H9 (cell line): Measurements from ENCODE around the gene NPLOC4. TPM values are rescaled to one million over a fixed set of nuclear protein-coding genes. Genes with fewer than 3 reads are reported as not detected.

ENCODE experiments used
- DNase-seq: peaks from one replicate; pipeline ENCODE4 v3.0.0-alpha.2; 2017
- H2AFZ ChIP-seq: one replicate; pipeline ENCODE4 v1.6.1; 2013; ENCODE audit warnings: mild to moderate bottlenecking, low read length, control low read depth, moderate library complexity
- H2AK5ac ChIP-seq: 2 replicates; pipeline ENCODE4 v1.6.1; 2013; ENCODE audit warnings: low read length, control low read depth, mixed read lengths; ENCODE audit not compliant: insufficient read length
- H2BK120ac ChIP-seq: one replicate; pipeline ENCODE4 v1.6.1; 2013; ENCODE audit warnings: low read depth, mild to moderate bottlenecking, low read length, control low read depth, inconsistent platforms; ENCODE audit not compliant: poor library complexity, severe bottlenecking
- H2BK12ac ChIP-seq: 2 replicates; pipeline ENCODE4 v1.6.1; 2013; ENCODE audit warnings: low read length, control low read depth, mixed read lengths, low read depth; ENCODE audit not compliant: insufficient read length
- H2BK15ac ChIP-seq: 2 replicates; pipeline ENCODE4 v1.6.1; 2013; ENCODE audit warnings: low read depth, low read length, control low read depth
- H2BK20ac ChIP-seq: one replicate; pipeline ENCODE4 v1.6.1; 2013; ENCODE audit warnings: low read depth, mild to moderate bottlenecking, low read length, control low read depth, inconsistent platforms; ENCODE audit not compliant: poor library complexity, severe bottlenecking
- H2BK5ac ChIP-seq: 2 replicates; pipeline ENCODE4 v1.6.1; 2013; ENCODE audit warnings: low read length, control low read depth, mixed read lengths; ENCODE audit not compliant: insufficient read length
- H3K14ac ChIP-seq: 2 replicates; pipeline ENCODE4 v1.6.1; 2013; ENCODE audit warnings: low read length, control low read depth; ENCODE audit not compliant: insufficient read depth
- H3K18ac ChIP-seq: 2 replicates; pipeline ENCODE4 v1.6.1; 2013; ENCODE audit warnings: low read depth, mild to moderate bottlenecking, mixed read lengths, low read length, control low read depth; ENCODE audit not compliant: insufficient read length
- H3K23ac ChIP-seq: 2 replicates; pipeline ENCODE4 v1.6.1; 2013; ENCODE audit warnings: low read length, control low read depth, mixed read lengths, low read depth; ENCODE audit not compliant: insufficient read length
- H3K23me2 ChIP-seq: 2 replicates; pipeline ENCODE4 v1.6.1; 2013; ENCODE audit warnings: low read depth, mild to moderate bottlenecking, mixed read lengths, low read length, control low read depth; ENCODE audit not compliant: insufficient read length, poor library complexity, severe bottlenecking
- H3K27ac ChIP-seq: 2 replicates; pipeline ENCODE4 v1.5.1; 2013; ENCODE audit warnings: low read length, control low read depth, mixed read lengths, low read depth; ENCODE audit not compliant: insufficient read length
- H3K27me3 ChIP-seq: 2 replicates; pipeline ENCODE4 v1.6.1; 2013; ENCODE audit warnings: low read length, control low read depth, inconsistent platforms; ENCODE audit not compliant: insufficient read depth
- H3K4ac ChIP-seq: 2 replicates; pipeline ENCODE4 v1.6.1; 2013; ENCODE audit warnings: low read depth, mild to moderate bottlenecking, control low read depth, inconsistent platforms, low read length, moderate library complexity
- H3K4me1 ChIP-seq: 2 replicates; pipeline ENCODE4 v1.6.1; 2013; ENCODE audit warnings: low read length, control low read depth, inconsistent platforms; ENCODE audit not compliant: insufficient read depth
- H3K4me2 ChIP-seq: 2 replicates; pipeline ENCODE4 v1.6.1; 2013; ENCODE audit warnings: low read length, control low read depth, mixed read lengths; ENCODE audit not compliant: insufficient read length, insufficient read depth
- H3K56ac ChIP-seq: 2 replicates; pipeline ENCODE4 v1.6.1; 2013; ENCODE audit warnings: low read depth, mild to moderate bottlenecking, mixed read lengths, low read length, control low read depth; ENCODE audit not compliant: insufficient read length
- H3K79me1 ChIP-seq: 2 replicates; pipeline ENCODE4 v1.6.1; 2013; ENCODE audit warnings: low read depth, mild to moderate bottlenecking, moderate library complexity, low read length, control low read depth, inconsistent platforms; ENCODE audit not compliant: insufficient read depth, poor library complexity, severe bottlenecking
- H3K79me2 ChIP-seq: 2 replicates; pipeline ENCODE4 v1.6.1; 2013; ENCODE audit warnings: low read length, control low read depth, inconsistent platforms; ENCODE audit not compliant: insufficient read depth
- H3K9ac ChIP-seq: 2 replicates; pipeline ENCODE4 v1.6.1; 2013; ENCODE audit warnings: low read length, control low read depth, mixed read lengths; ENCODE audit not compliant: insufficient read length; ENCODE audit errors: extremely low read depth
- H3K9me3 ChIP-seq: one replicate; pipeline ENCODE4 v1.6.1; 2013; ENCODE audit warnings: low read depth, low read length, inconsistent platforms; ENCODE audit not compliant: control insufficient read depth
- H3T11ph ChIP-seq: one replicate; pipeline ENCODE4 v1.6.1; 2013; ENCODE audit warnings: mild to moderate bottlenecking, low read length, control low read depth, inconsistent platforms
- H4K20me1 ChIP-seq: one replicate; pipeline ENCODE4 v1.6.1; 2013; ENCODE audit not compliant: control insufficient read depth, insufficient read length, insufficient read depth
- H4K5ac ChIP-seq: 2 replicates; pipeline ENCODE4 v1.6.1; 2013; ENCODE audit warnings: low read depth, mild to moderate bottlenecking, mixed read lengths, low read length, control low read depth; ENCODE audit not compliant: insufficient read length
- H4K8ac ChIP-seq: replicated peaks from 2 replicates; pipeline ENCODE4 v1.6.1; 2013; ENCODE audit warnings: low read length, control low read depth, mixed read lengths, low read depth; ENCODE audit not compliant: insufficient read length
- H4K91ac ChIP-seq: 2 replicates; pipeline ENCODE4 v1.6.1; 2013; ENCODE audit warnings: low read depth, mild to moderate bottlenecking, moderate library complexity, mixed read lengths, low read length, control low read depth; ENCODE audit not compliant: insufficient read length
- H3K27ac Mint-ChIP-seq, 3 experiments: 2 replicates in 2 of 3; 3 replicates in 1 of 3; pipeline ENCODE4 v1.8.0; 2020 to 2021; ENCODE audit warnings: mixed read lengths in 3 of 3, mild to moderate bottlenecking in 1 of 3, moderate library complexity in 1 of 3
- H3K27me3 Mint-ChIP-seq: 2 replicates; pipeline ENCODE4 v1.8.0; 2021; ENCODE audit warnings: low read depth, mild to moderate bottlenecking, moderate library complexity, mixed read lengths
- H3K36me3 Mint-ChIP-seq, 3 experiments: 2 replicates in 2 of 3; 3 replicates in 1 of 3; pipeline ENCODE4 v1.8.0; 2020 to 2021; ENCODE audit warnings: low read depth in 3 of 3, mixed read lengths in 3 of 3; ENCODE audit not compliant: insufficient read depth in 1 of 3
- H3K4me1 Mint-ChIP-seq, 2 experiments: 2 replicates each; pipeline ENCODE4 v1.8.0; 2020; ENCODE audit warnings: mixed read lengths in 2 of 2
- H3K4me3 Mint-ChIP-seq, 2 experiments: 2 replicates in 1 of 2; 3 replicates in 1 of 2; pipeline ENCODE4 v1.8.0; 2020 to 2021; ENCODE audit warnings: mild to moderate bottlenecking in 2 of 2, mixed read lengths in 2 of 2, moderate library complexity in 1 of 2
- H3K9me3 Mint-ChIP-seq, 2 experiments: 2 replicates in 1 of 2; 3 replicates in 1 of 2; pipeline ENCODE4 v1.8.0; 2020; ENCODE audit warnings: mild to moderate bottlenecking in 2 of 2, mixed read lengths in 2 of 2, moderate library complexity in 1 of 2
- WGBS: extraction: QIAGEN DNeasy Blood & Tissue Kit; methylation state at CpG from one replicate; pipeline ENCODE4 v1.1.7; 2013; ENCODE audit warnings: missing lambda C conversion rate, low lambda C conversion rate, mixed read lengths; ENCODE audit not compliant: insufficient read length; ENCODE audit errors: extremely low coverage; 5-methylcytosine and 5-hydroxymethylcytosine counted together
- total RNA-seq: library from RNA; stranded (reverse); gene quantifications from 2 replicates; pipeline ENCODE4 v1.2.1, GENCODE V29; 2021
- TF ChIP-seq, protein P1 (sequence below): fragments of 200-600 bp; sonication (generic); conservative IDR thresholded peaks from 3 replicates; pipeline ENCODE4 v1.8.0; 2021; ENCODE audit warnings: antibody characterized with exemption, mild to moderate bottlenecking

NPLOC4 gene
- total RNA-seq, 1 experiment from 2014 or later = 103 TPM

- Histone ChIP-seq H2BK120ac (no peak overlapping the region), H2BK20ac (no peak overlapping the region), H2BK15ac (no peak overlapping the region), H3K27ac (no peak overlapping the region), H3K4ac (no peak overlapping the region), H2AFZ (no peak overlapping the region), H3K23me2 (peaks cover 10% of the 10 kb centered on the region), H4K20me1 (no peaks in the 10 kb centered on the region), H3K18ac (no peak overlapping the region), H2BK5ac (no peak overlapping the region), H3K4me1 (no peaks in the 10 kb centered on the region), H3K9ac (peak overlapping the region; percentile 3), H4K8ac (no peak overlapping the region), H2BK12ac (no peak overlapping the region), H4K91ac (no peak overlapping the region), H3K79me2 (peaks cover 11% of the 10 kb centered on the region; the same call in 1 of the 2 replicates), H3T11ph (no peak overlapping the region), H2AK5ac (no peak overlapping the region), H4K5ac (no peak overlapping the region), H3K23ac (no peak overlapping the region), H3K9me3 (no peaks in the 10 kb centered on the region), H3K14ac (no peak overlapping the region; the same call in 1 of the 2 replicates), H3K4me2 (peak overlapping the region; percentile 92), H3K27me3 (no peaks in the 10 kb centered on the region), H3K79me1 (peaks cover 8% of the 10 kb centered on the region), H3K56ac (no peak overlapping the region)
- Mint-ChIP-seq H3K9me3 (no peaks in the 10 kb centered on the region), H3K4me1 (peaks cover 14 to 20% of the 10 kb centered on the region in 2 experiments), H3K27me3 (no peaks in the 10 kb centered on the region), H3K36me3 (peaks cover 28 to 55% (median 51%) of the 10 kb centered on the region in 3 experiments), H3K27ac (peak overlapping the region in 1 of 3 experiments; percentile 87; a peak in 1 of 7 replicates), H3K4me3 (peak overlapping the region; percentile 86 to 89)
- no peak for DNase-seq
- TF ChIP-seq, protein P1, sequence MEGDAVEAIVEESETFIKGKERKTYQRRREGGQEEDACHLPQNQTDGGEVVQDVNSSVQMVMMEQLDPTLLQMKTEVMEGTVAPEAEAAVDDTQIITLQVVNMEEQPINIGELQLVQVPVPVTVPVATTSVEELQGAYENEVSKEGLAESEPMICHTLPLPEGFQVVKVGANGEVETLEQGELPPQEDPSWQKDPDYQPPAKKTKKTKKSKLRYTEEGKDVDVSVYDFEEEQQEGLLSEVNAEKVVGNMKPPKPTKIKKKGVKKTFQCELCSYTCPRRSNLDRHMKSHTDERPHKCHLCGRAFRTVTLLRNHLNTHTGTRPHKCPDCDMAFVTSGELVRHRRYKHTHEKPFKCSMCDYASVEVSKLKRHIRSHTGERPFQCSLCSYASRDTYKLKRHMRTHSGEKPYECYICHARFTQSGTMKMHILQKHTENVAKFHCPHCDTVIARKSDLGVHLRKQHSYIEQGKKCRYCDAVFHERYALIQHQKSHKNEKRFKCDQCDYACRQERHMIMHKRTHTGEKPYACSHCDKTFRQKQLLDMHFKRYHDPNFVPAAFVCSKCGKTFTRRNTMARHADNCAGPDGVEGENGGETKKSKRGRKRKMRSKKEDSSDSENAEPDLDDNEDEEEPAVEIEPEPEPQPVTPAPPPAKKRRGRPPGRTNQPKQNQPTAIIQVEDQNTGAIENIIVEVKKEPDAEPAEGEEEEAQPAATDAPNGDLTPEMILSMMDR = no peak
- no CpG with 5 or more reads among the region's 12 CpGs for WGBS
Measured at GRCh38 chr17:81685108-81685507, 48.2 kb upstream of the NPLOC4 start.
